Measurements from ENCODE around the gene KCNQ1.
A peak's percentile ranks its signal among the peaks of the same experiment; 100 is the strongest.

KCNQ1 gene

DNA sequence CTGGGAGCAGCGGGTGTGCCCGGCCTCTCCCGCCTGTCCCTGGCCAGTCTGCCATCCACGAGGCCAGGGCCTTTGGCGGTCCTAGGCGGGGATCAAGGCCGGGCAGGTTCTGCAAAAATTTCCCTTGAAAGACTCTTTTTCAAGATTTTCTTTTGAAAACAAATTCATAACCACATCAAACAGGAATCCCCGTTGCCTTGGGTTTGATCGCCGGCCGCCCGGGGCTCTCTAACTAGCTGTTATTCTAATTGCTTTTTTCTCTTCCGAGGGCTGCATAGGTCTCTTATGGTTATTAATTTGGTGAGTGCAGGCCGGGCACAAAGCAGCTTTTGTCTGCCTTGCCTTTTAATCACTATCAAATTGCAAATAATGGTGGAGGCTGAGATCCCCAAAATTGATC lies 398.7 kb downstream of the KCNQ1 start:
- H3K4me3 ChIP-seq (ENCODE audit: low read length): no peak overlapping the region
- no peak for DNase-seq (ENCODE audit: low read depth)
- TF ChIP-seq, protein P1, sequence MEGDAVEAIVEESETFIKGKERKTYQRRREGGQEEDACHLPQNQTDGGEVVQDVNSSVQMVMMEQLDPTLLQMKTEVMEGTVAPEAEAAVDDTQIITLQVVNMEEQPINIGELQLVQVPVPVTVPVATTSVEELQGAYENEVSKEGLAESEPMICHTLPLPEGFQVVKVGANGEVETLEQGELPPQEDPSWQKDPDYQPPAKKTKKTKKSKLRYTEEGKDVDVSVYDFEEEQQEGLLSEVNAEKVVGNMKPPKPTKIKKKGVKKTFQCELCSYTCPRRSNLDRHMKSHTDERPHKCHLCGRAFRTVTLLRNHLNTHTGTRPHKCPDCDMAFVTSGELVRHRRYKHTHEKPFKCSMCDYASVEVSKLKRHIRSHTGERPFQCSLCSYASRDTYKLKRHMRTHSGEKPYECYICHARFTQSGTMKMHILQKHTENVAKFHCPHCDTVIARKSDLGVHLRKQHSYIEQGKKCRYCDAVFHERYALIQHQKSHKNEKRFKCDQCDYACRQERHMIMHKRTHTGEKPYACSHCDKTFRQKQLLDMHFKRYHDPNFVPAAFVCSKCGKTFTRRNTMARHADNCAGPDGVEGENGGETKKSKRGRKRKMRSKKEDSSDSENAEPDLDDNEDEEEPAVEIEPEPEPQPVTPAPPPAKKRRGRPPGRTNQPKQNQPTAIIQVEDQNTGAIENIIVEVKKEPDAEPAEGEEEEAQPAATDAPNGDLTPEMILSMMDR (IDR thresholded peaks at IDR 0.05; ENCODE audit: insufficient read depth, low read depth, low read length, missing control alignments): no peak

DNA sequence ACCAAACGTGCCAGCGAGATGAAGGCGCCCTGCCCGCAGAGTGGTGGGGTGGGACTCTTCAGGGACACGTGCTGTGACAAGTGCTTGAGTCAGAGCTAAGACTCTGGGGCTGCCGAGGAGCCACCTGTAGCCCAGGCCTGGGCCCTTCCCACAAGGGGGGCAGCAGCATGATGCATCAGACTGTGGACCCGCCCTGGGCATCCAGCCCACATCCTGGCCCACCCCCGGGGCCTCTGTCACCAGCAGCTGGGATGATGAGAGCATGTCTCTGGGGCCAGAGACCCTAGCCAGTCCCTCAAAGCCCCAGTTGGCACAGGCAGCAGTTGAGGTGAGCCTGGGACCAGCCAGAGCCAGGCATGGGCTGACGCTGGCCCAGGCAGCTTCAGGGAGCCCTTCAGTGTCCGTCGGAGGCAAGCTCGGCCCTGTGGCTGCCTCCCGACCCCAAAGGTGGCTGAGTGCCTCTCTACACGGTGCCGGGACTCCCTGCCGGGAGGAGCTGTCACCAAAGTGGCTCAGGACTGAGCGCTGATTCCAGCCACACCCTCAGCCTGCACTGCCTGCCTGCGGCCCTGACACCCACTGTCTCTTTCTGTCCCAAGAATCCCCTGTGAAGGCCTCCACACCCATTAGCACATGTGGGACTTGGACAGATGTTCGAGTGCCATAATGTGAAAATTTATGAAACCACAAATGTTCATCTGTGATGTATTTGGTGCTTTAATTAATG lies 399.5 kb downstream of the KCNQ1 start:
- H3K4me3 ChIP-seq (ENCODE audit: low read length): no peak overlapping the region
- TF ChIP-seq, protein P1 (IDR thresholded peaks at IDR 0.05; ENCODE audit: insufficient read depth, low read depth, low read length, missing control alignments): no peak
- DNase-seq (ENCODE audit: low read depth): peak; percentile 16

DNA sequence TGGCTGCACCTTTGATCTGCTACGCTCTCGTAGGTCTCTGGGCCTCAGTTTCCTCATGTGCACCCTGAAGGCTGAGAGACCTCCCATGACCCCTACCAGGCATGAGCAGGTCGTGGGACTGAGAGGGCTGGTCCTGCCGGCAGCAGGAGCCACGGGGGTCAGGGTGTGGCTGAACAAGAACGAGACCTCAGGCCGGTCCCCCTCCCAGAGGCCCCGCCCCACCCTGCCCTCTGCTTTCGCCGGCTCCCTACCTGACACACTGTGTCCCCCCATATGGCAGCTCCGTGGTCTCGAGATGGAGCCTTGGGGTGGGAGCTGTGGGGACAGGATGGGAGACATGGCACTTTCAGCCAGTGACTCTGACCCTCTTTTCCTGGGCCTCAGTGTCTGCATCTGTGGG lies 400.2 kb downstream of the KCNQ1 start:
- DNase-seq (ENCODE audit: low read depth): no peak
- no peak overlapping the region for H3K4me3 ChIP-seq (ENCODE audit: low read length)
- TF ChIP-seq, protein P1 (IDR thresholded peaks at IDR 0.05; ENCODE audit: insufficient read depth, low read depth, low read length, missing control alignments): no peak

DNA sequence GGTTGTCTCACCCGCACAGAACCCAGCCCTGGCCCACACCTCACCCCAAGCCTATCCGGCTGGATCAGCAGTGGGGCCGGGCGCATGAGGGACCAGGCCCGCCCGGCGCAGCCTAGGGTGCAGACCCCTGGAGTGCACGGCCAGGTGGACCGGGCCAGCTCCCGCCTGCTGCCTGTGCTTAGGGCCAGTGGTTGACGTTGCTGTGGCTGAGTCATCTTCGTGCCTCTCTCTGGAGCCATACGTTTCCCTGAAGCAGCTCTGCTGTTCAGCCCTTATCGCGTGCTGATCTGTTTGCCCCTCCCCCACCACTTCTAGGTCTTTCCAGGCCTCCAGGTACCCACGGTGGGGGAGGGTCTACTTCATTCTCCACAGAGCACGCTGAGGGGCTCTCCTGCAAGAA lies 401.2 kb downstream of the KCNQ1 start:
- no peak overlapping the region for H3K4me3 ChIP-seq (ENCODE audit: low read length)
- TF ChIP-seq, protein P1 (IDR thresholded peaks at IDR 0.05; ENCODE audit: insufficient read depth, low read depth, low read length, missing control alignments): no peak
- peak; percentile 10 for DNase-seq (ENCODE audit: low read depth)

DNA sequence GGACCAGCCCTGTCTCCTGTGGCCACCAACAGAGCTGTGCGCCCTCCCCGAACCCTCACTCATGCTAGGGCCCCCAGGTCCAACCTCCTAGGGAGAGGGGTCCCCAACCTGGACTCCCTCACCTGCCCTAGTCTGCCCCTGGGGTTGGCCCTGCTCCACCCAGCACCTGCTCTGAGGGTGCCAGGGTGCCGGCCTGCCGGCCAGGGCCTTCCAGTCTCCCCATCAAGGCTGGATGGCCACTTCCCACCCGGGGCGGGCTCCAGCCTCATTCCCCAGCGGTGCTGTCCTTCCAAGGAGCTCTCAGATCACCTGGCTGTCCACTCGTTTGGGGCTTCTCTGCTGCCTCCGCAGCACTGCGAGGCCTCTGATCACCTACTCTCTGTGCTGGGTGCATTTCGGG lies 401.7 kb downstream of the KCNQ1 start:
- no peak for DNase-seq (ENCODE audit: low read depth)
- H3K4me3 ChIP-seq (ENCODE audit: low read length): no peak overlapping the region
- TF ChIP-seq, protein P1 (IDR thresholded peaks at IDR 0.05; ENCODE audit: insufficient read depth, low read depth, low read length, missing control alignments): no peak

DNA sequence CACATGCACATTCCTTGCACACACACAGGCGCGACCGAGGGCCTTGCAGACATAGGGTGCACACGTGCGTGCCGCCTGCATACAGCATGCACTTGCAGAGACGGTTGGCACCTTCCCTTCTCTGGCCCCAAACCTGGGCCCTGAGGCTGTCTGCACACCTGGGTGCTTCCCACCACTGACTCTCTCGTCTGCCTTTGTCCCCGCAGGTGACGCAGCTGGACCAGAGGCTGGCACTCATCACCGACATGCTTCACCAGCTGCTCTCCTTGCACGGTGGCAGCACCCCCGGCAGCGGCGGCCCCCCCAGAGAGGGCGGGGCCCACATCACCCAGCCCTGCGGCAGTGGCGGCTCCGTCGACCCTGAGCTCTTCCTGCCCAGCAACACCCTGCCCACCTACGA lies 402.8 kb downstream of the KCNQ1 start:
- no peak for DNase-seq (ENCODE audit: low read depth)
- no peak overlapping the region for H3K4me3 ChIP-seq (ENCODE audit: low read length)
- TF ChIP-seq, protein P1 (IDR thresholded peaks at IDR 0.05; ENCODE audit: insufficient read depth, low read depth, low read length, missing control alignments): no peak

DNA sequence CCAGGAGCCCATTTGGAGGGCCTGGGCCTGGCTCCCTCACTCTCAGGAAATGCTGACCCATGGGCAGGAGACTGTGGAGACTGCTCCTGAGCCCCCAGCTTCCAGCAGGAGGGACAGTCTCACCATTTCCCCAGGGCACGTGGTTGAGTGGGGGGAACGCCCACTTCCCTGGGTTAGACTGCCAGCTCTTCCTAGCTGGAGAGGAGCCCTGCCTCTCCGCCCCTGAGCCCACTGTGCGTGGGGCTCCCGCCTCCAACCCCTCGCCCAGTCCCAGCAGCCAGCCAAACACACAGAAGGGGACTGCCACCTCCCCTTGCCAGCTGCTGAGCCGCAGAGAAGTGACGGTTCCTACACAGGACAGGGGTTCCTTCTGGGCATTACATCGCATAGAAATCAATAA lies 403.7 kb downstream of the KCNQ1 start:
- TF ChIP-seq, protein P1 (IDR thresholded peaks at IDR 0.05; ENCODE audit: insufficient read depth, low read depth, low read length, missing control alignments): no peak
- H3K4me3 ChIP-seq (ENCODE audit: low read length): no peak overlapping the region
- no peak for DNase-seq (ENCODE audit: low read depth)

All from epithelial cell of esophagus (primary cell).